Measurements from ENCODE around the gene SMCO1.

DNA sequence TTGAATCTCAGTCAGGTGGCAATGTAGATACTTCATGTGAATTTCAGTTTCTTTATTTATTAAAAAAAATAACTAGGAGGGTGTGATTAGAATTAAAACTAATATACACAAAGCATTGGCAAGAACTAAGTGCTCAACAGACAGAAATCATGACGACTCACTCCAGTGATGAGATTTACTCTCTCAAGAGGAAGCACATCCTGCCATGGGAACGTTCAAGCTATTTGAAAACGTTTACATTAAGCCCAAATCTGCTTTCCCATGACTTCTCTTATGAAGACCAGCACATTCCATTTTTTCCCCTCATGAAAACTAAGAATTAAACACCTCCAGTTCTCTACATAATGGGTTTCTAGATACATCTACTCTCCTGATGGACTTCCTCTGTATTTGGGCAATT lies 44.7 kb upstream of the SMCO1 start:
- TF ChIP-seq POLR2AphosphoS5 (IDR thresholded peaks at IDR 0.05) = no peak
- TF ChIP-seq, protein P1, sequence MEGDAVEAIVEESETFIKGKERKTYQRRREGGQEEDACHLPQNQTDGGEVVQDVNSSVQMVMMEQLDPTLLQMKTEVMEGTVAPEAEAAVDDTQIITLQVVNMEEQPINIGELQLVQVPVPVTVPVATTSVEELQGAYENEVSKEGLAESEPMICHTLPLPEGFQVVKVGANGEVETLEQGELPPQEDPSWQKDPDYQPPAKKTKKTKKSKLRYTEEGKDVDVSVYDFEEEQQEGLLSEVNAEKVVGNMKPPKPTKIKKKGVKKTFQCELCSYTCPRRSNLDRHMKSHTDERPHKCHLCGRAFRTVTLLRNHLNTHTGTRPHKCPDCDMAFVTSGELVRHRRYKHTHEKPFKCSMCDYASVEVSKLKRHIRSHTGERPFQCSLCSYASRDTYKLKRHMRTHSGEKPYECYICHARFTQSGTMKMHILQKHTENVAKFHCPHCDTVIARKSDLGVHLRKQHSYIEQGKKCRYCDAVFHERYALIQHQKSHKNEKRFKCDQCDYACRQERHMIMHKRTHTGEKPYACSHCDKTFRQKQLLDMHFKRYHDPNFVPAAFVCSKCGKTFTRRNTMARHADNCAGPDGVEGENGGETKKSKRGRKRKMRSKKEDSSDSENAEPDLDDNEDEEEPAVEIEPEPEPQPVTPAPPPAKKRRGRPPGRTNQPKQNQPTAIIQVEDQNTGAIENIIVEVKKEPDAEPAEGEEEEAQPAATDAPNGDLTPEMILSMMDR (IDR thresholded peaks at IDR 0.05) = no peak

Data from stomach (tissue), 4 donors.